ENCODE results near the gene TSGA10.
"Not testable (repeated sequence)": the region's sequence is repeated elsewhere in the genome, so short reads cannot be mapped to it uniquely, and the experiment has no call there.

The TSGA10 gene

GRCh38 chr2:99079226-99079625 lies 75.5 kb downstream of the TSGA10 start:
- no peak for DNase-seq (ENCODE audit: low read depth in 2 of 2, low spot score in 1 of 2)

GRCh38 chr2:99072551-99072950 lies 82.2 kb downstream of the TSGA10 start:
- no peak for DNase-seq (ENCODE audit: low read depth in 2 of 2, low spot score in 1 of 2)

GRCh38 chr2:99067871-99068625 lies 86.7 kb downstream of the TSGA10 start:
- no peak for DNase-seq (ENCODE audit: low read depth in 2 of 2, low spot score in 1 of 2)

GRCh38 chr2:99066075-99066958 lies 88.4 kb downstream of the TSGA10 start:
- DNase-seq (ENCODE audit: low read depth in 2 of 2, low spot score in 1 of 2): no peak

- DNase-seq (ENCODE audit: low read depth in 2 of 2, low spot score in 1 of 2): not testable (repeated sequence)
These were observed 105.6 kb downstream of the TSGA10 start for GRCh38 chr2:99049187-99049586.

- DNase-seq (ENCODE audit: low read depth in 2 of 2, low spot score in 1 of 2): not testable (repeated sequence)
These were observed 113.9 kb downstream of the TSGA10 start for GRCh38 chr2:99040736-99041300.

GRCh38 chr2:99035920-99036319 lies 118.8 kb downstream of the TSGA10 start:
- DNase-seq (ENCODE audit: low read depth in 2 of 2, low spot score in 1 of 2): no peak

- no peak for DNase-seq (ENCODE audit: low read depth in 2 of 2, low spot score in 1 of 2)
These were observed 122.0 kb downstream of the TSGA10 start for GRCh38 chr2:99032786-99033185.

GRCh38 chr2:99032001-99032400 lies 122.7 kb downstream of the TSGA10 start:
- DNase-seq (ENCODE audit: low read depth in 2 of 2, low spot score in 1 of 2): no peak

GRCh38 chr2:99031481-99031880 lies 123.3 kb downstream of the TSGA10 start:
- DNase-seq (ENCODE audit: low read depth in 2 of 2, low spot score in 1 of 2): no peak

- DNase-seq (ENCODE audit: low read depth in 2 of 2, low spot score in 1 of 2): no peak
These were observed 126.2 kb downstream of the TSGA10 start for GRCh38 chr2:99028558-99028957.

- no peak for DNase-seq (ENCODE audit: low read depth in 2 of 2, low spot score in 1 of 2)
These were observed 126.9 kb downstream of the TSGA10 start for GRCh38 chr2:99027856-99028255.

- DNase-seq (ENCODE audit: low read depth in 2 of 2, low spot score in 1 of 2): no peak
These were observed 154.0 kb downstream of the TSGA10 start for GRCh38 chr2:99000708-99001107.

GRCh38 chr2:98988695-98989094 lies 166.0 kb downstream of the TSGA10 start:
- DNase-seq (ENCODE audit: low read depth in 2 of 2, low spot score in 1 of 2): not testable (repeated sequence)

GRCh38 chr2:98985905-98986666 lies 168.7 kb downstream of the TSGA10 start:
- no peak for DNase-seq (ENCODE audit: low read depth in 2 of 2, low spot score in 1 of 2)

GRCh38 chr2:98975611-98976010 lies 179.1 kb downstream of the TSGA10 start:
- no peak for DNase-seq (ENCODE audit: low read depth in 2 of 2, low spot score in 1 of 2)

GRCh38 chr2:98972582-98973167 lies 182.1 kb downstream of the TSGA10 start:
- DNase-seq (ENCODE audit: low read depth in 2 of 2, low spot score in 1 of 2): no peak

GRCh38 chr2:98959810-98960507 lies 194.8 kb downstream of the TSGA10 start:
- no peak for DNase-seq (ENCODE audit: low read depth in 2 of 2, low spot score in 1 of 2)

- DNase-seq (ENCODE audit: low read depth in 2 of 2, low spot score in 1 of 2): no peak
These were observed 201.8 kb downstream of the TSGA10 start for GRCh38 chr2:98952966-98953365.
